MCF 10A (cell line): ENCODE results near the gene ADCY5. TPM values are rescaled to one million over a fixed set of nuclear protein-coding genes. Genes with fewer than 3 reads are reported as not detected.

Source experiments
- BruUV-seq: library from RNA; stranded (reverse); fragments of 400-500 nt; replicated peaks from 2 replicates; lab custom pipeline; 2021; lab: Mats Ljungman, UMichigan
- CTCF ChIA-PET: fragments of 300-600 bp; sonication (Branson Sonifier 250); formaldehyde crosslinking; extraction: SDS; loops from one replicate; lab custom pipeline; 2021; ENCODE audit warnings: antibody characterized with exemption, inconsistent platforms; lab: Yijun Ruan, JAX
- POLR2A ChIA-PET: fragments of 300-600, 350-650 bp; sonication (Branson Sonifier 250); formaldehyde crosslinking; extraction: SDS; loops from one replicate; lab custom pipeline; 2020; ENCODE audit warnings: antibody characterized with exemption, inconsistent platforms; lab: Yijun Ruan, JAX
- DNase-seq: peaks from one replicate; pipeline ENCODE4 v3.0.0-alpha.2; 2018; ENCODE audit not compliant: unreplicated experiment
- H3K27ac Mint-ChIP-seq: one replicate; pipeline ENCODE4 v1.8.0; 2022; ENCODE audit warnings: mild to moderate bottlenecking, low read depth, mixed read lengths; ENCODE audit not compliant: unreplicated experiment
- H3K27me3 Mint-ChIP-seq: one replicate; pipeline ENCODE4 v1.8.0; 2022; ENCODE audit warnings: mixed read lengths; ENCODE audit not compliant: insufficient read depth, unreplicated experiment
- H3K36me3 Mint-ChIP-seq: one replicate; pipeline ENCODE4 v1.8.0; 2022; ENCODE audit warnings: mild to moderate bottlenecking, moderate library complexity, mixed read lengths; ENCODE audit not compliant: insufficient read depth, unreplicated experiment
- H3K4me1 Mint-ChIP-seq: one replicate; pipeline ENCODE4 v1.8.0; 2022; ENCODE audit warnings: mixed read lengths; ENCODE audit not compliant: insufficient read depth, unreplicated experiment
- H3K4me3 Mint-ChIP-seq: one replicate; pipeline ENCODE4 v1.8.0; 2022; ENCODE audit warnings: mild to moderate bottlenecking, moderate library complexity, mixed read lengths; ENCODE audit not compliant: unreplicated experiment
- H3K9me3 Mint-ChIP-seq: one replicate; pipeline ENCODE4 v1.8.0; 2022; ENCODE audit warnings: mixed read lengths; ENCODE audit not compliant: unreplicated experiment
- CTCF ChIP-seq: fragments of 200-600 bp; IDR thresholded peaks from one replicate; pipeline ENCODE4 v1.8.0; 2022; ENCODE audit warnings: antibody characterized with exemption, mild to moderate bottlenecking; ENCODE audit not compliant: unreplicated experiment
- intact Hi-C: fragments of 100-400 bp; cut with micrococcal nuclease; formaldehyde crosslinking; loops from 2 replicates; pipeline ENCODE4 v1.14.1; 2022
- total RNA-seq: library from RNA; stranded (reverse); gene quantifications from 2 replicates; pipeline ENCODE4 v1.2.3, GENCODE V29; 2022

The ADCY5 gene
- total RNA-seq, 1 experiment from 2014 or later = not detected

GRCh38 chr3:123283074-123283473 is 165.8 kb downstream of the ADCY5 start:
- Mint-ChIP-seq H3K9me3 (no peaks in the 10 kb centered on the region), H3K27ac (no peak overlapping the region), H3K4me3 (no peak overlapping the region), H3K4me1 (no peaks in the 10 kb centered on the region), H3K27me3 (peaks cover 12% of the 10 kb centered on the region), H3K36me3 (peaks cover 4% of the 10 kb centered on the region)
- DNase-seq = no peak
- ChIA-PET CTCF (interaction anchor here (0.7 to 1.0 kb wide), 4 partner anchors 21 to 143 kb away, joined by 3 to 5 read pairs (median 3); no protein-coding TSS in a partner anchor), POLR2A (no interaction called here)
- intact Hi-C loops = no loop called here
- BruUV-seq = no TSS peak
- no peak for TF ChIP-seq CTCF

- no peak overlapping the region for H3K4me3 Mint-ChIP-seq
- intact Hi-C loops = no loop called here
- DNase-seq = no peak
- ChIA-PET POLR2A (no interaction called here), CTCF (interaction anchor here (0.8 to 1.0 kb wide), 3 partner anchors 47 to 144 kb away, joined by 3 to 5 read pairs (median 3); no protein-coding TSS in a partner anchor)
- peaks cover 7% of the 10 kb centered on the region for H3K27me3 Mint-ChIP-seq
- no peak overlapping the region for H3K27ac Mint-ChIP-seq
- H3K4me1 Mint-ChIP-seq = no peaks in the 10 kb centered on the region
- no peaks in the 10 kb centered on the region for H3K9me3 Mint-ChIP-seq
- no TSS peak for BruUV-seq
- peaks cover 4% of the 10 kb centered on the region for H3K36me3 Mint-ChIP-seq
- TF ChIP-seq CTCF = no peak
Observed at GRCh38 chr3:123282461-123282860, 166.4 kb downstream of the ADCY5 start.

GRCh38 chr3:123281929-123282328 is 167.0 kb downstream of the ADCY5 start:
- POLR2A ChIA-PET = no interaction called here
- CTCF ChIA-PET = no interaction called here

GRCh38 chr3:123281406-123281805 is 167.5 kb downstream of the ADCY5 start:
- no peaks in the 10 kb centered on the region for H3K4me1 Mint-ChIP-seq
- no peak overlapping the region for H3K4me3 Mint-ChIP-seq
- H3K27me3 Mint-ChIP-seq = no peaks in the 10 kb centered on the region
- H3K27ac Mint-ChIP-seq = no peak overlapping the region
- BruUV-seq = no TSS peak
- CTCF ChIA-PET = no interaction called here
- intact Hi-C loops = no loop called here
- peaks cover 2% of the 10 kb centered on the region for H3K36me3 Mint-ChIP-seq
- DNase-seq = no peak
- POLR2A ChIA-PET = interaction anchor here (1.0 kb wide), 1 partner anchor 15 kb away, joined by 3 read pairs; no protein-coding TSS in a partner anchor
- H3K9me3 Mint-ChIP-seq = no peaks in the 10 kb centered on the region
- TF ChIP-seq CTCF = no peak

More at GRCh38 chr3:123281929-123282328, 167.0 kb downstream of the ADCY5 start:
- H3K9me3 Mint-ChIP-seq = no peaks in the 10 kb centered on the region
- peaks cover 4% of the 10 kb centered on the region for H3K36me3 Mint-ChIP-seq
- H3K27ac Mint-ChIP-seq = no peak overlapping the region
- BruUV-seq = no TSS peak
- no peak overlapping the region for H3K4me3 Mint-ChIP-seq
- H3K27me3 Mint-ChIP-seq = peaks cover 2% of the 10 kb centered on the region
- no peaks in the 10 kb centered on the region for H3K4me1 Mint-ChIP-seq
- no peak for TF ChIP-seq CTCF
- DNase-seq = no peak
- intact Hi-C loops = no loop called here
